Brain microvascular endothelial cell (primary cell): Measurements from ENCODE around the gene RABL3.

Source experiments
- DNase-seq: peaks from one replicate; pipeline ENCODE4 v3.0.0-alpha.2; 2020
- H3K27ac ChIP-seq: fragments of 250-450 bp; sonication (Bioruptor Pico); 2 replicates; pipeline ENCODE4 v1.5.1; 2020; ENCODE audit warnings: mild to moderate bottlenecking, moderate library complexity
- H3K27me3 ChIP-seq: fragments of 250-450 bp; sonication (Bioruptor Pico); replicated peaks from 2 replicates; pipeline ENCODE4 v1.5.1; 2020; ENCODE audit warnings: mild to moderate bottlenecking
- H3K36me3 ChIP-seq: fragments of 250-450 bp; sonication (Bioruptor Pico); replicated peaks from 2 replicates; pipeline ENCODE4 v1.5.1; 2020; ENCODE audit warnings: mild to moderate bottlenecking
- H3K4me3 ChIP-seq: 2 replicates; pipeline ENCODE4 v1.5.1; 2011; ENCODE audit warnings: low read depth, mild to moderate bottlenecking, control low read depth, low read length, moderate library complexity
- in situ Hi-C: cut with HindIII; loops from 2 replicates; pipeline ENCODE4 v1.10.0; 2017; ENCODE audit warnings: low sequenced_read_pairs, low pct_ligation_motif_present
- TF ChIP-seq, protein P1 (sequence below): IDR thresholded peaks from 2 replicates; pipeline ENCODE4 v1.5.1; 2011; ENCODE audit warnings: low read depth, mild to moderate bottlenecking, moderate library complexity, low read length, control low read depth, inconsistent platforms; ENCODE audit errors: missing control alignments

The RABL3 gene

DNA sequence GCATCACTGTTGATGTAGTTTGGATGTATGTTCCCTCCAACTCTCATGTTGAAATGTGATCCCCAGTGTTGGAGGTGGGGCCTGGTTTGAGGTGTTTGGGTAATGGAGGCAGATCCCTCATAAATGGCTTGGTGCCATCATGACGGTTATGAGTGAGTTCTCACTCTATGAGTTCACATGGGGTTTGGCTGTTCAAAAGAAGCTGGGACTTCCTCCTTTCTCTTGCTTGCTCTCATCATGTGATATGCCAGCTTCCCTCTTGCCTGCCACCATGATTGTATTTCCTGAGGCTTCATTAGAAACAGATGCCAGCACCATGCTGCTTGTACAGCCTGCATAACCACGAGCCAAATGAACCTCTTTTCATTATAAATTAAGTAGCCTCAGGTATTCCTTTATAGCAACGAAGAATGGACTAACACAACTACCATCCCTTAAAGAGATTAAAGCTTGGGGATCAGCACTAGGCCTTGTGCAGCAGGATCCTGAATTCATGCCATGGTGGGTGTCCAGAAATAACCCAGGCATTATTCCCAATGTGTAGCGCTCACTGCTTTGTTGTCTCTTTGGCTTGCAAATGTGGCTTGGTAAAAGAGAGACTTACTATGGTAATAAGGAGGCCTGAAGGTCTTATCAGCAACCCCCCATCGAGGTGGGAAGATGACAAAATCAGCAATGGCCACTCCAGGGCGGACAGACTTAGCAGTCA lies 104.3 kb downstream of the RABL3 start:
- H3K4me3 ChIP-seq = no peak overlapping the region
- no peak overlapping the region for H3K27ac ChIP-seq
- TF ChIP-seq, protein P1, sequence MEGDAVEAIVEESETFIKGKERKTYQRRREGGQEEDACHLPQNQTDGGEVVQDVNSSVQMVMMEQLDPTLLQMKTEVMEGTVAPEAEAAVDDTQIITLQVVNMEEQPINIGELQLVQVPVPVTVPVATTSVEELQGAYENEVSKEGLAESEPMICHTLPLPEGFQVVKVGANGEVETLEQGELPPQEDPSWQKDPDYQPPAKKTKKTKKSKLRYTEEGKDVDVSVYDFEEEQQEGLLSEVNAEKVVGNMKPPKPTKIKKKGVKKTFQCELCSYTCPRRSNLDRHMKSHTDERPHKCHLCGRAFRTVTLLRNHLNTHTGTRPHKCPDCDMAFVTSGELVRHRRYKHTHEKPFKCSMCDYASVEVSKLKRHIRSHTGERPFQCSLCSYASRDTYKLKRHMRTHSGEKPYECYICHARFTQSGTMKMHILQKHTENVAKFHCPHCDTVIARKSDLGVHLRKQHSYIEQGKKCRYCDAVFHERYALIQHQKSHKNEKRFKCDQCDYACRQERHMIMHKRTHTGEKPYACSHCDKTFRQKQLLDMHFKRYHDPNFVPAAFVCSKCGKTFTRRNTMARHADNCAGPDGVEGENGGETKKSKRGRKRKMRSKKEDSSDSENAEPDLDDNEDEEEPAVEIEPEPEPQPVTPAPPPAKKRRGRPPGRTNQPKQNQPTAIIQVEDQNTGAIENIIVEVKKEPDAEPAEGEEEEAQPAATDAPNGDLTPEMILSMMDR = no peak
- no peaks in the 10 kb centered on the region for H3K27me3 ChIP-seq
- in situ Hi-C loops = no loop called here
- H3K36me3 ChIP-seq = no peaks in the 10 kb centered on the region
- no peak for DNase-seq

DNA sequence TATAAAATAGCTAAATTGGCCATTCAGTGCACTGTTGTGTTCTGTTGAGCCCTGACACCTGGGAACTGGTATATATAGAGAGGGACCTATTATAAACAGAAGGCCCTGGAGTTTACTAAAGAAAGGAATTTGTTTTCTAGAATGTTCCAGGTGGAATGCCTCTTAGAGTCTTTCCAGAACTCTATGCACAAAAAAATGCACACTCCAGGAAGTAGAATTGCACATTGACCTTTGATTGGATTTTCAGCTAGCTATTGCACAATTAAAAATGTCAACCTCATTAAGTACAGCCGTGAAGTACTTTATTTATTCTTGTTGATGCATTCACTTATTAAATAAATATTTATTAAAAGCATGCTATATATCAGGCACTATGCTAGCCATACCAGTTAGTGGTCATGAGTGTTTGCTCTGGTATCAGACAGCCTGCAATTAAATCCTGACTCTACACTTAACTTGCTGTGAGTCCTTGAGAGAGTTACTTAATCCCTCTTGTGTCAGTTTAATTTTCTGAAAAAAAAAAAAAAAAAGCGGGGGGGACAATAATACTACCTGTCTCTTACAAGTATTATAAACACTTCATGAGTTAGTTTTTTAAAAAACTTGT lies 105.4 kb downstream of the RABL3 start:
- Histone ChIP-seq H3K36me3 (no peaks in the 10 kb centered on the region), H3K4me3 (no peak overlapping the region), H3K27ac (no peak overlapping the region), H3K27me3 (no peaks in the 10 kb centered on the region)
- TF ChIP-seq, protein P1 = no peak
- in situ Hi-C loops = no loop called here
- no peak for DNase-seq
